Measurements from ENCODE around the gene MAST4. TPM values are rescaled to one million over a fixed set of nuclear protein-coding genes. Genes with fewer than 3 reads are reported as not detected.
"Not testable (repeated sequence)": the region's sequence is repeated elsewhere in the genome, so short reads cannot be mapped to it uniquely, and the experiment has no call there.

MAST4 gene
- total RNA-seq, 1 donor from 2014 or later, result 0.99 TPM

- H2AFZ ChIP-seq (replicated peaks), result no peak overlapping the region
- H3K4me3 ChIP-seq, result no peak overlapping the region
- no peak for DNase-seq (ENCODE audit: low spot score)
- no peak overlapping the region for H3K9ac ChIP-seq
- no peaks in the 10 kb centered on the region for H3F3A ChIP-seq (ENCODE audit: low read depth)
- Mint-ChIP-seq H3K27ac (no peak overlapping the region), H3K4me3 (no peak overlapping the region), H3K36me3 (no peaks in the 10 kb centered on the region), H3K9me3 (peaks cover 13% of the 10 kb centered on the region), H3K27me3 (ENCODE audit: insufficient read depth, low read depth) (no peaks in the 10 kb centered on the region), H3K4me1 (no peaks in the 10 kb centered on the region)
- H4K20me1 ChIP-seq (ENCODE audit: low read depth), result no peaks in the 10 kb centered on the region
- no peaks in the 10 kb centered on the region for H3K79me2 ChIP-seq (ENCODE audit: low read depth)
- TF ChIP-seq EZH2phosphoT487 (IDR thresholded peaks at IDR 0.05) (no peak), EZH2 (IDR thresholded peaks at IDR 0.05) (no peak)
- TF ChIP-seq, protein P1, sequence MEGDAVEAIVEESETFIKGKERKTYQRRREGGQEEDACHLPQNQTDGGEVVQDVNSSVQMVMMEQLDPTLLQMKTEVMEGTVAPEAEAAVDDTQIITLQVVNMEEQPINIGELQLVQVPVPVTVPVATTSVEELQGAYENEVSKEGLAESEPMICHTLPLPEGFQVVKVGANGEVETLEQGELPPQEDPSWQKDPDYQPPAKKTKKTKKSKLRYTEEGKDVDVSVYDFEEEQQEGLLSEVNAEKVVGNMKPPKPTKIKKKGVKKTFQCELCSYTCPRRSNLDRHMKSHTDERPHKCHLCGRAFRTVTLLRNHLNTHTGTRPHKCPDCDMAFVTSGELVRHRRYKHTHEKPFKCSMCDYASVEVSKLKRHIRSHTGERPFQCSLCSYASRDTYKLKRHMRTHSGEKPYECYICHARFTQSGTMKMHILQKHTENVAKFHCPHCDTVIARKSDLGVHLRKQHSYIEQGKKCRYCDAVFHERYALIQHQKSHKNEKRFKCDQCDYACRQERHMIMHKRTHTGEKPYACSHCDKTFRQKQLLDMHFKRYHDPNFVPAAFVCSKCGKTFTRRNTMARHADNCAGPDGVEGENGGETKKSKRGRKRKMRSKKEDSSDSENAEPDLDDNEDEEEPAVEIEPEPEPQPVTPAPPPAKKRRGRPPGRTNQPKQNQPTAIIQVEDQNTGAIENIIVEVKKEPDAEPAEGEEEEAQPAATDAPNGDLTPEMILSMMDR (IDR thresholded peaks at IDR 0.05), result no peak
- H3K27ac ChIP-seq, result no peak overlapping the region
- no peaks in the 10 kb centered on the region for H3K9me3 ChIP-seq (ENCODE audit: low read depth)
- no peaks in the 10 kb centered on the region for H3K4me1 ChIP-seq
- H3K27me3 ChIP-seq, result no peaks in the 10 kb centered on the region
- no peaks in the 10 kb centered on the region for H3K36me3 ChIP-seq
- H3K4me2 ChIP-seq, result no peak overlapping the region
Observed at GRCh38 chr5:66745297-66745696, 149.1 kb downstream of the MAST4 start.

- Mint-ChIP-seq H3K4me1 (no peaks in the 10 kb centered on the region), H3K27me3 (ENCODE audit: insufficient read depth, low read depth) (no peaks in the 10 kb centered on the region), H3K9me3 (peaks cover 13% of the 10 kb centered on the region), H3K4me3 (no peak overlapping the region), H3K36me3 (no peaks in the 10 kb centered on the region), H3K27ac (no peak overlapping the region)
- no peak for DNase-seq (ENCODE audit: low spot score)
- H3K36me3 ChIP-seq, result no peaks in the 10 kb centered on the region
- no peaks in the 10 kb centered on the region for H3F3A ChIP-seq (ENCODE audit: low read depth)
- no peak overlapping the region for H2AFZ ChIP-seq (replicated peaks)
- H3K9me3 ChIP-seq (ENCODE audit: low read depth), result no peaks in the 10 kb centered on the region
- no peaks in the 10 kb centered on the region for H3K27me3 ChIP-seq
- H4K20me1 ChIP-seq (ENCODE audit: low read depth), result no peaks in the 10 kb centered on the region
- TF ChIP-seq EZH2 (IDR thresholded peaks at IDR 0.05), result no peak
- TF ChIP-seq, protein P1 (IDR thresholded peaks at IDR 0.05), result no peak
- TF ChIP-seq EZH2phosphoT487 (IDR thresholded peaks at IDR 0.05), result no peak
- H3K79me2 ChIP-seq (ENCODE audit: low read depth), result no peaks in the 10 kb centered on the region
- no peak overlapping the region for H3K4me3 ChIP-seq
- H3K27ac ChIP-seq, result no peak overlapping the region
- no peak overlapping the region for H3K9ac ChIP-seq
- H3K4me1 ChIP-seq, result no peaks in the 10 kb centered on the region
- H3K4me2 ChIP-seq, result no peak overlapping the region
Observed at GRCh38 chr5:66747607-66748006, 151.4 kb downstream of the MAST4 start.

- not testable (repeated sequence) for H3K36me3 Mint-ChIP-seq; H3K27ac ChIP-seq; H3K27me3 ChIP-seq; H3K27ac Mint-ChIP-seq; H2AFZ ChIP-seq (replicated peaks); H3K36me3 ChIP-seq; H3K4me2 ChIP-seq; H3K4me3 Mint-ChIP-seq; H3K4me3 ChIP-seq; H3K9me3 ChIP-seq (ENCODE audit: low read depth); H3F3A ChIP-seq (ENCODE audit: low read depth); H3K4me1 ChIP-seq; H4K20me1 ChIP-seq (ENCODE audit: low read depth); DNase-seq (ENCODE audit: low spot score); H3K9ac ChIP-seq; H3K79me2 ChIP-seq (ENCODE audit: low read depth); H3K27me3 Mint-ChIP-seq (ENCODE audit: insufficient read depth, low read depth); H3K4me1 Mint-ChIP-seq
- peaks cover 13% of the 10 kb centered on the region for H3K9me3 Mint-ChIP-seq
Observed at GRCh38 chr5:66752668-66753067, 156.5 kb downstream of the MAST4 start.

- peak; percentile 64 for DNase-seq (ENCODE audit: low spot score)
- no peaks in the 10 kb centered on the region for H3K27me3 Mint-ChIP-seq (ENCODE audit: insufficient read depth, low read depth)
Observed at GRCh38 chr5:66757219-66757833, 161.1 kb downstream of the MAST4 start.

More at GRCh38 chr5:66757219-66757833, 161.1 kb downstream of the MAST4 start:
- Histone ChIP-seq H3K27me3 (no peaks in the 10 kb centered on the region), H3K27ac (no peak overlapping the region), H3K4me3 (no peak overlapping the region), H2AFZ (replicated peaks) (no peak overlapping the region), H3K9ac (no peak overlapping the region), H3K79me2 (ENCODE audit: low read depth) (no peaks in the 10 kb centered on the region), H3K36me3 (no peaks in the 10 kb centered on the region), H3K4me1 (peaks cover 6% of the 10 kb centered on the region), H3K9me3 (ENCODE audit: low read depth) (no peaks in the 10 kb centered on the region), H3K4me2 (no peak overlapping the region), H3F3A (ENCODE audit: low read depth) (no peaks in the 10 kb centered on the region), H4K20me1 (ENCODE audit: low read depth) (no peaks in the 10 kb centered on the region)
- Mint-ChIP-seq H3K4me3 (no peak overlapping the region), H3K27ac (no peak overlapping the region), H3K36me3 (no peaks in the 10 kb centered on the region), H3K4me1 (no peaks in the 10 kb centered on the region), H3K9me3 (no peaks in the 10 kb centered on the region)
- no peak for TF ChIP-seq EZH2 (IDR thresholded peaks at IDR 0.05)
- no peak for TF ChIP-seq EZH2phosphoT487 (IDR thresholded peaks at IDR 0.05)
- TF ChIP-seq, protein P1 (IDR thresholded peaks at IDR 0.05), result peak; percentile 73

Data from neural progenitor cell (in vitro differentiated cells).